ENCODE data around the gene TSPAN18. TPM values are rescaled to one million over a fixed set of nuclear protein-coding genes. Genes with fewer than 3 reads are reported as not detected.

Gene TSPAN18
- total and polyA plus RNA-seq, 2 of the 4 experiments (the other 2 are of a cell fraction) = 0.36 to 1.1 TPM

DNA sequence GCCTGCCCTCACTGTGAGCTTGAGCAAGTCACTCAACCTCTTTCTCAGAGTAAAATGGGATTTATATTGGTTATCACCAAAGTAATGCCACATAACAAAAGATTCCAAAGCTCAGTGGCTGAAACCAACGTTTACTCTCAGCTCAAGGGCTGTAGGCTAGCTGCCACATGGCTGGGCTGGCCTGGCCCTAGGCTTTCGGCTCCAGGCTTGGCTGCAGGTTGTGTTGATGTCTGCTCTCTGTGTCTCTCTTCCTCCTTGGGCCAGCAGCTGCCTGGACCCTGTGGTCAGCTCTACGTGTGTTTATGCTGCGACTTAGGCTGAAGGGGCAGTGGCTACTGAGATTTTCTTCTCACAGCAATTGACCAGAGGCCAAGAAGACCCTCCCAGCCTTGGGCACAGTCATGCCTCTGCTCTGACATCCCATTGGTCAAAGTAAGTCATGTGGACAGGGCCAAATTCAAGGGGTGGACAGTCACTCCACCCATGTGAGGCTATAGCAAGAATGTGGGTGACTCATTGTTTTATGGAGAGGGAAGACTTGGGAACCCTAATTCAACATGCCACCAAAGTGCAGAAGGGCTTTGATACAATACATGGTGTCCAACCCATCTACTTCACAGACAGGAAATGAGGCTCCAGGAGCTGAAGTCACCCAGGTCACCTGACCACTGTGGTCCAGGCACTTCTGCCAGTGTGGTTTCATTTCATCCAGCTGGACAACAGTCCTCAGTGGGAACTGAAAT, 90.6 kb downstream of the TSPAN18 start:
- H4K20me1 ChIP-seq (ENCODE audit: insufficient read depth, low read length) = no peaks in the 10 kb centered on the region
- in situ Hi-C loops (cut with MboI; ENCODE audit: low sequenced_read_pairs) (no loop called here), dilution Hi-C loops (cut with HindIII; ENCODE audit: low sequenced_read_pairs, unreplicated experiment) (no loop called here), intact Hi-C loops (cut with micrococcal nuclease) (no loop called here)
- no peaks in the 10 kb centered on the region for H3K9me1 ChIP-seq (ENCODE audit: insufficient read depth, low read length)
- no TSS peak for BruUV-seq (replicated peaks)
- no peak overlapping the region for H2BK15ac ChIP-seq (ENCODE audit: low read depth, low read length)
- no peak overlapping the region for H2AFZ ChIP-seq (replicated peaks; ENCODE audit: low read length, poor library complexity)
- H4K91ac ChIP-seq (ENCODE audit: insufficient read depth, low read depth, low read length) = no peak overlapping the region
- H2BK120ac ChIP-seq (ENCODE audit: low read depth, low read length) = no peak overlapping the region
- POLR2A ChIA-PET (ENCODE audit: unreplicated experiment) = no interaction called here
- H3K36me3 ChIP-seq (ENCODE audit: control insufficient read depth, insufficient read depth, low read length) = no peaks in the 10 kb centered on the region
- H3K18ac ChIP-seq (ENCODE audit: low read depth, low read length) = no peak overlapping the region
- no peak overlapping the region for H2AK9ac ChIP-seq (replicated peaks; ENCODE audit: low read depth, low read length, poor library complexity)
- no peak overlapping the region for H4K5ac ChIP-seq (ENCODE audit: low read depth, low read length)
- no peak overlapping the region for H3K27ac ChIP-seq (ENCODE audit: insufficient read depth, low read length)
- no peaks in the 10 kb centered on the region for H3K79me1 ChIP-seq (ENCODE audit: low read depth in 1 of 2, low read length in 2 of 2)
- TF ChIP-seq RFX5 (IDR thresholded peaks at IDR 0.05; ENCODE audit: low read depth, low read length) (no peak), BHLHE40 (IDR thresholded peaks at IDR 0.05; ENCODE audit: low read depth, low read length) (no peak), MXI1 (IDR thresholded peaks at IDR 0.05; ENCODE audit: borderline replicate concordance, low read depth, low read length) (no peak)
- TF ChIP-seq, protein P1, sequence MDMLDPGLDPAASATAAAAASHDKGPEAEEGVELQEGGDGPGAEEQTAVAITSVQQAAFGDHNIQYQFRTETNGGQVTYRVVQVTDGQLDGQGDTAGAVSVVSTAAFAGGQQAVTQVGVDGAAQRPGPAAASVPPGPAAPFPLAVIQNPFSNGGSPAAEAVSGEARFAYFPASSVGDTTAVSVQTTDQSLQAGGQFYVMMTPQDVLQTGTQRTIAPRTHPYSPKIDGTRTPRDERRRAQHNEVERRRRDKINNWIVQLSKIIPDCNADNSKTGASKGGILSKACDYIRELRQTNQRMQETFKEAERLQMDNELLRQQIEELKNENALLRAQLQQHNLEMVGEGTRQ (IDR thresholded peaks at IDR 0.05; ENCODE audit: low read depth, low read length) = peak; percentile 73
- whole genome bisulfite sequencing, 2 experiments (ENCODE audit: extremely low coverage in 2 of 2, insufficient read length in 1 of 2) = no CpG with 5 or more reads among the region's 4 CpGs
- no peak overlapping the region for H2BK20ac ChIP-seq (ENCODE audit: low read depth, low read length)
- H3K27me3 ChIP-seq (ENCODE audit: control insufficient read depth, insufficient read depth, low read length) = peaks cover 8% of the 10 kb centered on the region
- H4K8ac ChIP-seq (ENCODE audit: low read depth in 2 of 2, low read length in 2 of 2) = no peak overlapping the region
- no peak overlapping the region for H2AK5ac ChIP-seq (ENCODE audit: low read depth, low read length)
- H3K23ac ChIP-seq (ENCODE audit: low read depth, low read length) = no peak overlapping the region
- H3K4me2 ChIP-seq (ENCODE audit: low read depth, low read length) = no peak overlapping the region
- no peak overlapping the region for H3K4ac ChIP-seq (ENCODE audit: low read depth, low read length)
- no peak overlapping the region for H2BK5ac ChIP-seq (ENCODE audit: low read depth, low read length, poor library complexity, severe bottlenecking)
- CTCF ChIA-PET = no interaction called here
- H3K9ac ChIP-seq (ENCODE audit: low read depth, low read length) = no peak overlapping the region
- H3K14ac ChIP-seq (replicated peaks; ENCODE audit: low read depth, low read length) = no peak overlapping the region
- DNase-seq = peak; percentile 27
- ATAC-seq (ENCODE audit: low read depth) = no peak; the same call in 1 of the 2 replicates
- peaks cover 3% of the 10 kb centered on the region; the same call in 1 of the 2 replicates for H3K9me3 ChIP-seq (ENCODE audit: control insufficient read depth, insufficient read depth, low read length)
- no peak overlapping the region for H3K4me3 ChIP-seq (ENCODE audit: insufficient read depth, low read depth, low read length)
- peaks cover 2% of the 10 kb centered on the region; the same call in 1 of the 2 replicates for H3K4me1 ChIP-seq (ENCODE audit: control insufficient read depth, insufficient read depth, low read length)
- no peak overlapping the region for H3K56ac ChIP-seq (ENCODE audit: extremely low read depth, insufficient read depth, low read length)

Data from IMR-90 (cell line).